GM21423 (cell line): ENCODE measurements around the gene NDOR1.
"Not testable (repeated sequence)": the region's sequence is repeated elsewhere in the genome, so short reads cannot be mapped to it uniquely, and the experiment has no call there.

Experiments used
- ATAC-seq: cut with Tn5 transposase; IDR thresholded peaks from one replicate; pipeline ENCODE4 v1.9.1; 2021; ENCODE audit warnings: mild to moderate bottlenecking, moderate library complexity; ENCODE audit not compliant: unreplicated experiment

The NDOR1 gene

DNA sequence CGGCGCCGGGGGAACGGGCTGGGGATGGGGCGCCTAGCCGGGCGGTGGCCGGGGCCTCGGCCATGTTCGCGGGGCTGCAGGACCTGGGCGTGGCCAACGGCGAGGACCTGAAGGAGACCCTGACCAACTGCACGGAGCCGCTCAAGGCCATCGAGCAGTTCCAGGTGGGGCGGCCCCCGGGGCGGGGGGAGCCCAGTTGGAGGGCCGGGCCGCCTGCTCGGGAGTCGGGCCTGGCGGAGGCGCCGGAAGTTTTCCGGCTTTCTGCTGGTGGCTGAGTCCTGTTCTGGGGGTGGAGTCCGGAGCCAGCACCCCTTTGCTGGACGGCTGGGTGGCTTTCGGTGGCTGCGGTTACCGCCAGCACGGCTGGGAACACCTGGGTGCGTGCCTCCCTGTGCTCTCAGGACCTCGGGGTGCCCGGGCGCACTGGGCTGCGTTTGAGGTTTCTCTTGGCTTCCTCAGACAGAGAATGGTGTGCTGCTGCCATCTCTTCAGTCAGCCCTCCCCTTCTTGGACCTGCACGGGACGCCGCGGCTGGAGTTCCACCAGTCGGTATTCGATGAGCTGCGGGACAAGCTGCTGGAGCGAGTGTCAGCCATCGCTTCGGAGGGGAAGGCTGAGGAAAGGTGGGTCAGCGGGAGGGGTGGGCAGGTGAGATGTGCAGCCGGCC, 50.1 kb downstream of the NDOR1 start:
- ATAC-seq: peak; percentile 18

DNA sequence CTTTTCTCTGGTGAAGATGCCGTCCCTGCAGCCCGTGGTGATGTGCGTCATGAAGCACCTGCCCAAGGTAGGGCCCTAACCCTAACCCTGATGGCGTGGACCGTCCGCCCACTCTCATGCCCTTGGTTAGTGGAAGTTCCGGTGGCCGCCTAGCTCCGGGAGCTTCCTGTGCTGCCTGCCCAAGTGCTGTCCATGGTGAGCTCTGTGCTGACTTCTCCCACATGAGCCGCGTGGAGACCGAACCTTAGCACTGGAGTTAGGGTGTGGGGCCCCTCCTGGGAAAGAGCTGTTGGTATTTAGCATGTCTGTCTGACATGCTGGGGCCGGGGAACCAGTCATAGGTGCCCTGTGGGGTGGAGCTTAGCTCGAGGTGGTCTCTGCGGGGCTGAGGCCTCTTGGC, 50.9 kb downstream of the NDOR1 start:
- no peak for ATAC-seq

DNA sequence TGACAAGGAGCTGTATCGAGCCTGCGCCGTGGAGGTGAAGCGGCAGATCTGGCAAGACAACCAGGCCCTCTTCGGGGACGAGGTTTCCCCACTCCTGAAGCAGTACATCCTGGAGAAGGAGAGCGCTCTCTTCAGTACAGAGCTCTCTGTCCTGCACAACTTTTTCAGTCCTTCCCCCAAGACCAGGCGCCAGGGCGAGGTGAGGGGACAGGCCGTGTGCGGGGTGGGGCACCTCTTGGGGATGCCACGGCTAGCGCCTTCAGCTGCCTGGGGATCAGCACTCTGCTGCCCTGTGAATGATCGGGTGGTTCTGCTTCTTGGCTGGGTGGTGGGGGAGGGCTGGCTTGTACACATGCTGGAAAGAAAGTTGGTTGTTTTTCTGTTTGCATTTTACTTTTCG, 51.4 kb downstream of the NDOR1 start:
- ATAC-seq: no peak

DNA sequence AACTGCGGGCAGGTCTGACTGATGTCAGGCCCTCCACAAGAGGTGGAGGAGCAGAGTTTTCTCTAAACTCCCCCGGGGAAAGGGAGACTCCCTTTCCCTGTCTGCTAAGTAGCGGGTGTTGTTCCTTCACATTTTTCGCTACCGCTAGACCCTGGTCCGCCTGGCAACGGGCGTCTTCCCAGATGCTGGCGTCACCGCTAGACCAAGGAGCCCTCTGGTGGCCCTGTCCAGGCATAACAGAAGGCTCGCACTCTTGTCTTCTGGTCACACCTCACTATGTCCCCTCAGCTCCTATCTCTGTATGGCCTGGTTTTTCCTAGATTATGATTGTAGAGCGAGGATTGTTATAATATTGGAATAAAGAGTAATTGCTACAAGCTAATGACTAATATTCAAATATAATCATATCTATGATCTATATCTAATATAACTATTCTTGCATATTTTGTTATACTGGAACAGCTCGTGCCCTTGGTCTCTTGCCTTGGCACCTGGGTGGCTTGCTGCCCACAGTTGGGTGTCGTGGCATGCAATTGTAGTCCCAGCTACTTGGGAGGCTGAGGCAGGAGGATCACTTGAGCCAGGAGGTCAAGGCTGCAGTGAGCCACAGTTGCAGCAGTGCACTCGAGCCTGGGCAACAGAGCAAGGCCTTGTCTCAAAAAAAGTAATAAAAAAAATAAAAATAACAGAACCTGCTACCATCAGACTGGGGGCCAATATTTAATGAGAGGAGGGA, 56.8 kb downstream of the NDOR1 start:
- not testable (repeated sequence) for ATAC-seq

DNA sequence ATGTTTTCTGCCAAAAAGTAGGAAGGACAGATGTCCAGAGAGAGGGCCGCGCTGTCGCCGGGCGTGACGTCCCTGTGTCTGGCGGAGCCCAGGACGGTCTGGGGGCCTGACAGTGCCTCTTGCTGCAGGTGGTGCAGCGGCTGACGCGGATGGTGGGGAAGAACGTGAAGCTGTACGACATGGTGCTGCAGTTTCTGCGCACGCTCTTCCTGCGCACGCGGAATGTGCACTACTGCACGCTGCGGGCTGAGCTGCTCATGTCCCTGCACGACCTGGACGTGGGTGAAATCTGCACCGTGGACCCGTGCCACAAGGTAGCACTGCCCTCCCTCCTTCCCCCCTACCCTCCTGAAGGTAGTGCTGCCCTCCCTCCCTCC, 57.4 kb downstream of the NDOR1 start:
- ATAC-seq: no peak

DNA sequence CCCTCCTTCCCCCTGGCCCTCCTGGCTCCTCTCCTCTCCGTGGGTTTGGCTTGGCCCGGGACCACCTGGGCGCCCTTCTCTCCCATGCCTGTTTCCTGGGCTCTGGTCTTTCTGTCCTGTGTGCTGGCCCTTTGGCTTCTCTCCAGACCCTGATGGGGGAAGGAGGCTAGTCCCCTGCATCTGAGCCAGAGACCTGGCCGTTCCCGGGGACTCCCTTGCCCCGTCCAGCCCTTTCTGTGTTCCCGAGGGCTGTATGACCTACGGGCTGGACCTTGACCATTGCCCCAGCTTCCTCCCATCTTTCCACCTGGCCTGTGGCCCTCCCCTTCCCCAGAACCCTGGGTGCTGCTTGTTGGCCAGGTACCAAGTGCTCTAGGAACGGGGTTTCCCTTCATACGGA, 58.0 kb downstream of the NDOR1 start:
- no peak for ATAC-seq

DNA sequence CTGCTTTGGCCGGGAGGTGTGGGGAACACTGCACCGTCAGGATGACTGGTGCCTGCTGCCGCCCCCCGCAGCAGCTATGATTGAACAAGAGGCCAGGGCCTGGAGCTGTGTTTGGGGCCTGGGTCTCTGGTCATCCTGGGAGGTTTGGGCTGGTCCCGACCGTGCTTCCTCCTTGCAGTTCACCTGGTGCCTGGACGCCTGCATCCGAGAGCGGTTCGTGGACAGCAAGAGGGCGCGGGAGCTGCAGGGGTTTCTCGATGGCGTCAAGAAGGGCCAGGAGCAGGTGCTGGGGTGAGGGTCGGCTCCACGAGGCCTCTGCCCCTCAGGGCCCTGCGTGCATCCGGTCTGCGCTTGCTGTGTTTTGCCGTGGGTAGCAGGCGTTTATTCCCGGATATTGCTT, 58.6 kb downstream of the NDOR1 start:
- ATAC-seq: no peak

DNA sequence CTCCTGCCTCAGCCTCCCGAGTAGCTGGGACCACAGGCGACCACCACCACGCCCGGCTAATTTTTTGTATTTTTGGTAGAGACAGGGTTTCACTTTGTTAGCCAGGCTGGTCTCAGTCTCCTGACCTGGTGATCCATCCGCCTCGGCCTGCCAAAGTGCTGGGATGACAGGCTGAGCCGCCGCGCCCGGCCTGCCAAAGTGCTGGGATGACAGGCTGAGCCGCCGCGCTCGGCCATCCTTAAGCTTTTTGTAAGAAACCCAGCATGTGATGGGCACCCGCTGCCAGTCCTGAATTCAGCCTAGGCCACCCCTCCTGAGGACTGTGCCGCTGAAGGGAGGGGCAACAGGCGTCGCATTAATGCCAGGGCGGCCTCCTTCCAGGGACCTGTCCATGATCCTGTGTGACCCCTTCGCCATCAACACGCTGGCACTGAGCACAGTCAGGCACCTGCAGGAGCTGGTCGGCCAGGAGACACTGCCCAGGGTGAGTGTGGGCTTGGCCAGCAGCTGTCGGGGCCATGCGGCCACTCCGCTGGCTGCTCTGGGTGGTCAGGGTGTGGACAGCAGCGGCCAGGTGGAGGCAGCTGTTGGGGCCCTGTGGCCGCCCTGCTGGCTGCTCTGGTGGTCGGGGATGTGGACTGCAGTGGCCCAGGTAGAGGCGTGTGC, 60.1 kb downstream of the NDOR1 start:
- no peak for ATAC-seq

DNA sequence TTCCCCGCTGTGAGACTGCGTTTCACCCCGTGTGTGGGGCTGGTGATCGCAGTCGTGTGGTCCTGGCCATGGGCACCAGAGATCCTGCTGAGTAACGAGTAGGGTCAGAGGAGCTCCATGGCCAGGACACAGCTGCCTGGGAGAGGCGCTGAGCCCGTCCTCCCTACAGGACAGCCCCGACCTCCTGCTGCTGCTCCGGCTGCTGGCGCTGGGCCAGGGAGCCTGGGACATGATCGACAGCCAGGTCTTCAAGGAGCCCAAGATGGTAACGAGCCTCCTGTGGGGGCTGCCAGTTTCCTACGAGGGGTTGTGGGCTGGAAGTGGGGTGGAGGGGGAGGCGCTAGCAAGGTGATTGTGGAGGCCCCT, 60.6 kb downstream of the NDOR1 start:
- ATAC-seq: no peak
